T-helper 1 cell treated with Interleukin-12 subunit alpha and Interleukin-12 subunit beta and Interleukin-4 antibody, amounts not matched to agents 30 ng/mL and 1 ng/mL, for 36 hours (primary cell): ENCODE measurements around the gene ECI1. TPM values are rescaled to one million over a fixed set of nuclear protein-coding genes. Genes with fewer than 3 reads are reported as not detected.

Experiments used
- intact Hi-C: fragments of 100-400 bp; cut with micrococcal nuclease; formaldehyde crosslinking; loops from one replicate; pipeline ENCODE4 v1.15.1; 2024
- total RNA-seq: library from RNA; stranded (reverse); gene quantifications from 2 replicates; pipeline ENCODE4 v1.2.3, GENCODE V29; 2022

The ECI1 gene
- total RNA-seq, 1 donor from 2014 or later = 30.1 TPM

- intact Hi-C loops = no loop called here
These were observed 38.7 kb downstream of the ECI1 start for GRCh38 chr16:2212362-2213324.

GRCh38 chr16:2211923-2212347 is 39.5 kb downstream of the ECI1 start:
- intact Hi-C loops = no loop called here

GRCh38 chr16:2210386-2211365 is 40.7 kb downstream of the ECI1 start, which contains the start of gene BRICD5:
Gene BRICD5 (minus strand): TSS chr16:2210863. CDS start chr16:2210833, 30 bp downstream.
- intact Hi-C loops = no loop called here

GRCh38 chr16:2210009-2210332 is 41.4 kb downstream of the ECI1 start:
- intact Hi-C loops = no loop called here

GRCh38 chr16:2209258-2210008 is 42.0 kb downstream of the ECI1 start:
- intact Hi-C loops = loop anchor here (10.0 kb wide), 1 partner anchor 565 kb away; the partner anchor contains the start of gene ELOB

GRCh38 chr16:2208772-2209171 is 42.6 kb downstream of the ECI1 start:
- intact Hi-C loops = loop anchor here (10.0 kb wide), 1 partner anchor 566 kb away; the partner anchor contains the start of gene ELOB

GRCh38 chr16:2208308-2208707 is 43.1 kb downstream of the ECI1 start:
- intact Hi-C loops = loop anchor here (10.0 kb wide), 1 partner anchor 566 kb away; the partner anchor contains the start of gene ELOB

- intact Hi-C loops = loop anchor here (10.0 kb wide), 1 partner anchor 567 kb away; the partner anchor contains the start of gene ELOB
These were observed 43.5 kb downstream of the ECI1 start for GRCh38 chr16:2207872-2208271.

GRCh38 chr16:2206780-2207433 is 44.5 kb downstream of the ECI1 start:
- intact Hi-C loops = loop anchor here (10.0 kb wide), 1 partner anchor 568 kb away; the partner anchor contains the start of gene ELOB

- intact Hi-C loops = loop anchor here (10.0 kb wide), 1 partner anchor 568 kb away; the partner anchor contains the start of gene ELOB
These were observed 45.0 kb downstream of the ECI1 start for GRCh38 chr16:2206420-2206779.

GRCh38 chr16:2205967-2206313 is 45.4 kb downstream of the ECI1 start:
- intact Hi-C loops = loop anchor here (1.0 to 10.0 kb wide), 8 partner anchors 8 to 569 kb away; partner anchors contain the start of genes E4F1, ELOB, MSRB1 and PGP

GRCh38 chr16:2205104-2205966 is 46.1 kb downstream of the ECI1 start, which contains the start of gene MLST8:
Gene MLST8 (plus strand): TSS chr16:2205454. CDS start chr16:2206086, 632 bp downstream.
- intact Hi-C loops = loop anchor here (1.0 to 10.0 kb wide), 8 partner anchors 9 to 569 kb away; partner anchors contain the start of genes E4F1, ELOB, MSRB1 and PGP

GRCh38 chr16:2204416-2205103 is 46.8 kb downstream of the ECI1 start:
- intact Hi-C loops = loop anchor here (1.0 to 10.0 kb wide), 8 partner anchors 10 to 570 kb away; partner anchors contain the start of genes E4F1, ELOB, MSRB1 and PGP

- intact Hi-C loops = loop anchor here (10.0 kb wide), 1 partner anchor 572 kb away; the partner anchor contains the start of gene ELOB
These were observed 48.2 kb downstream of the ECI1 start for GRCh38 chr16:2203119-2203688.

GRCh38 chr16:2200313-2200712 is 51.1 kb downstream of the ECI1 start:
- intact Hi-C loops = loop anchor here (10.0 kb wide), 1 partner anchor 574 kb away; the partner anchor contains the start of gene ELOB

GRCh38 chr16:2199621-2200139 is 51.7 kb downstream of the ECI1 start:
- intact Hi-C loops = loop anchor here (10.0 kb wide), 1 partner anchor 575 kb away; the partner anchor contains the start of gene ELOB

GRCh38 chr16:2199095-2199494 is 52.3 kb downstream of the ECI1 start:
- intact Hi-C loops = no loop called here
